GM21825 (cell line): ENCODE measurements around the gene CTSC.
"Not testable (repeated sequence)": the region's sequence is repeated elsewhere in the genome, so short reads cannot be mapped to it uniquely, and the experiment has no call there.

ENCODE experiments used
- ATAC-seq: cut with Tn5 transposase; IDR thresholded peaks from one replicate; pipeline ENCODE4 v1.9.1; 2021; ENCODE audit warnings: mild to moderate bottlenecking, moderate library complexity; ENCODE audit not compliant: unreplicated experiment

CTSC gene

DNA sequence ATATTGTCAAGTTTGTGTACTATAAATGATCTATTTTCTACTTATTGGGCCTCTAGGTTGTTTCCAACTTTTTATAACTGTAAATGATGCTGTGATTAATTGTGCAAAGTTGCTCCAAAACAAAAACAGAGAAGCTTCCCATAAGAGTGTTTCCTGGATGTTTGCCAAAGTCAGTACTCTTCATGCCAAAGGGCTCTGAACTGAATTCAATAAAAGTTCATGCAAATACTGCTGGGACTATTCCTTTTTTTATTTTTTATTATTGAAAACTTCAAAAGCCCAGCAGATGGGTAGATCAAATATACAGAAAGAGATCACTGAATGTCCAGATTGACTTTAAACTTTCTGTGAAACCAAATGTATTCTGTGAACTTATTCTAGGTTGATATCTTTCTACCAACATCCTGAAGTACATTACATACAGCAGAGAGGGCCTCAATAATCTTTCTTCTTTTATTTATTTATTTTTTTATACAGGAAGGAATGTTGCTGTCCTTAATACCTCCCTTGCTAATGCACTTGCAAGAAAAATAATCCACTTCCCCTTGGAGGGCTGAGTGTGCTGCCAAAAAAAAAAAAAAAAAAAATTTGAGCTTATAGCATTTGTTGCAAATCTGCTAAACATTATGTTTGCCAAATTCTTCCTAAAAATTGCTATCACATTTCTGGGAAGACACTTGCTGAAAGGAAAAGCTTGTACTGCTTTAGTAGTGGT is 53.0 kb downstream of the CTSC start:
- no peak for ATAC-seq

DNA sequence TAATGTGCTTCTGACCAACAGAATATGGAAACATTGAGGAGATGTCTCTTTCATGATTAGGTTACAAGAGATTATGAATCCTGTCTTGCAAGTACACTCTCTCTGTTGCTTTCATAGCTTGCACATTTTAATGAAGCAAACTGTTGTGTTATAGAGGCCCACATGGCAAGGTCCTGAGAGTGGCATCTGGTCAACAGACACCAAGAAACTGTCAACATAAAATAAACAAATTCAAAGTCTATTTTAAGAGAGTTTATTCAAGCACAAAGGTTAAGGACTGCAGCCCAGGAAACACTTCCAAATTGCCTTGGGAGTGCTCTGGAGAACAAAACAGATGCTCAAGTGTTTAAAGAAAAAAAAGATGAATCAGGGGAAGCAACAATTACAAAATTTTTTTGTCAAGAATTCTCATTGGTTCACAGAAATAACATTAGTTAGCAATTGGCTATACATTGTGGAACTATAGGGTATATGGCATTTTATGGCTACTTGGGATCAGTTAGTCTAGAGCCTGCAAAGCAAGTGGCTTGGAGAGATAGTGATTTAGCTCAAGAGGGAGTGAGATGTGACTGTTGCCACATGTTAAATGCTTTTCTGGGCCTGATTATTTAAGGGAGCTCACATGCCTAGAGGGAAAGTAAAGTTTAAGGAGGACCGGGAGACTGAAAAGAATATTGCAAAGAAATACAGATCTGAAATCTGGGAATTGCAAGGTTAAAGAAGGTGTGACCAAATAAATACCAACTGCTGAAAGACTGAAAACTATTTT is 54.6 kb downstream of the CTSC start:
- no peak for ATAC-seq

DNA sequence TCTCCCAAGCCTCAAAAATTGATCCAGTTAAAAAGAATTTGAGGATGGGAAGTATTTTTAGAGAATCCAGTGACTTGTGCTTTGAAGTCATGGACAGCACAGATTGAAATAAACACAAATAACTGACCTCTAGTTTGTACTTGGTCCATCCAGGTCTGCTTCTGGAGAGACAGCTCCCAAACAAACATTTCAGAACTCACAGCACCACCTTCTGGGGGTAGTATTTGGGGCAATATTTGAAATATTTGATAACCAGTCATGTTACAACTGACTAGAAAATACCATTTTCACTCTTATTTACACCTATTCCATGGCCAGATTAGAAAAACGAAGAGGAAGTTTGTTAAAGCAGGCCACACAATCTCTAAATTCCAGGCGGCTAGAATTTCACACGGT is 56.2 kb downstream of the CTSC start:
- ATAC-seq = no peak

GRCh38 chr11:88280673-88281316 is 56.7 kb downstream of the CTSC start:
- no peak for ATAC-seq

DNA sequence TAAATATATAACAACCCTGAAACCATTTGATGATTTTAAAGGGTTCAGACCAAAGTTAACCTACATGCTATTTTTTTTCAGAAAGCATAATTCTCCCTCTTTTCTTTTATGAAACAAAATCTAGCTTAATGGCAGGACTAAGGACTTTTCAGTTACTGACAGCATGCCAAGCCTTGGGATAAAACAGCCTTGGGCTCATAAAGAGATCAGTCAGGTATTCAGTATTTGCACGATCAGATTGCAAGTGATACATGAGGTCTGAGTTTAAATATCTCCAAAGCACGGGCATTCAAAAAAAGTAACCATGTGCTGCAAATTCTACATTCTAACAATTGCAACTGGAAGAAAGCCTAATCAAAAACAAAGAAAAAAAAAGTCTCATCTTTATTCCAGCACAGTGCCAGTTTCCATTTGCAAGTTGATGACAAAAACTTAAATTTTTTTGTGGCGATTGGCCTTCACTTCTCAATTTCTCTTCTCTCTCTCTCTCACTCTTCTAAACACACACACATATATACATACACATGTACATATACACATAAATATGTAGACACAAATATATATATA is 60.1 kb downstream of the CTSC start:
- no peak for ATAC-seq

- ATAC-seq = no peak
These were observed 61.9 kb downstream of the CTSC start for GRCh38 chr11:88275636-88276035.

- ATAC-seq = no peak
These were observed 70.6 kb downstream of the CTSC start for GRCh38 chr11:88266919-88267318.

DNA sequence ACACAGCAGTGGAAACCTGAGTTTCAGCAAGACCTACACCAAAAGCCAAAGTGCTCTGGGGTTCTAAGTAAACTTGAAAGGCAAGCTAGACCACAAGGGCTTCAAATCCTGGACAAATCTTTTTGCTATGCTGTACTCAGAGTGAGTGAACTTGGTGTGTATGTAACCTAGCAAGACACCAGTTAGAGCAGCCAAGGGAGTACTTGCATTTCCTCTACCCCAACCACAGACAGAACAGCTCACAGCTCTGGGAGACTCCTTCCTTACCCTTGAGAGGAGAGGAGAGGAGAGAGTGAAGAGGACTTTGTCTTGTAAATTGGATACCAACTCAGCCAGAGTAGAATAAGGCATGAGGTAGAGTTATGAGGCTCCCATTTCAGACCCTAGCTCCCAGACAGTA is 71.4 kb downstream of the CTSC start:
- ATAC-seq = no peak

GRCh38 chr11:88259431-88259830 is 78.1 kb downstream of the CTSC start:
- ATAC-seq = no peak

- ATAC-seq = no peak
These were observed 85.3 kb downstream of the CTSC start for GRCh38 chr11:88252208-88252607.

GRCh38 chr11:88250566-88251242 is 86.8 kb downstream of the CTSC start:
- no peak for ATAC-seq

DNA sequence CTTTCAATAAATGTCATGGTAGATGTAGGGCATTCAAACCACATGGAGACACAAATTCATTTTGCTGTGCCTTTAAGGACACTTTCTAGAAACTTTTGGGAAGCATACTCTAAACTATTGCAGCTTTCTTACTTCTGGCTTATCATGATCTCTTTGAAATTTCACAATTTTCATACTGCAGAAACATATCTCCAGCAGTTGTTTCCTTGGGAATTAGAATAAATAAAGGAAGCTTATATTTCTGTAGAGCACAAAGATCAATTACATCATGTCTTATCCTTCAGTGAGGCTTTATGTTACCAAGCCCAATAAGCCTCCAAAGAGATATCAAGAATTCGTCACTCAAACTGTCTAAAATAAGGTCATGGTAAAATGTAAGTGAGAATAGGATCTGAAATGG is 87.8 kb downstream of the CTSC start:
- no peak for ATAC-seq

DNA sequence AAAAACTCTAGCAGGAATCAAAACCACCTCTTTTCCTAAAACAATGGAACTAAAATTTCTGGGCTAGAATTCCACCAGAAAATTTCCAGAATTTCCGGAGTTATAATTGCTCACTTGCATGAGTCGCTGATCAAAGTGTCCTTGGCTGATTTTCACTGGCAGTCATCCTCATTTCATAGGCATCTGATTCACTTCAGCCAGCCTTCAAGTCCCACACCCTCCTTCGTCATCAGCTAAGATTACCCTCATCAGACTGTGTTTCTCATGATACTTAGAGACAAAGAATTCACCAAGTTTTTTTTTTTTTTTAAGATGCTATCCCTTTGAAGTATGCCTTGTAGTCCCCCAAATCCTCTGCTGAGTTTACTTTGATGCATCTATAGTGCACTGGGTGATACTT is 90.8 kb downstream of the CTSC start:
- ATAC-seq = no peak

GRCh38 chr11:88245576-88245975 is 92.0 kb downstream of the CTSC start:
- not testable (repeated sequence) for ATAC-seq
